K562 (cell line): Measurements from ENCODE around the gene FIS1. TPM values are rescaled to one million over a fixed set of nuclear protein-coding genes. Genes with fewer than 3 reads are reported as not detected.
A peak's percentile ranks its signal among the peaks of the same experiment; 100 is the strongest.

Source experiments
- BRD4 ChIP-seq: fragments of 200-600 bp; sonication (generic); IDR thresholded peaks from 2 replicates; pipeline ENCODE4 v1.6.1; 2017; ENCODE audit warnings: inconsistent platforms
- DPF2 ChIP-seq: fragments of 450-650 bp; IDR thresholded peaks from 2 replicates; pipeline ENCODE4 v1.6.1; 2016
- EHMT2 ChIP-seq: fragments of 450-650 bp; IDR thresholded peaks from 2 replicates; pipeline ENCODE4 v1.6.1; 2018; ENCODE audit warnings: antibody characterized with exemption
- ELF1 ChIP-seq: fragments of 200-800 bp; sonication (Bioruptor generic); IDR thresholded peaks from 2 replicates; pipeline ENCODE4 v1.6.1; 2016; ENCODE audit warnings: missing genetic modification characterization, missing compliant biosample characterization
- GTF2A2 ChIP-seq: IDR thresholded peaks from 2 replicates; pipeline ENCODE4 v1.6.1; 2016; ENCODE audit warnings: mild to moderate bottlenecking, missing genetic modification characterization, missing compliant biosample characterization
- GTF2B ChIP-seq: IDR thresholded peaks from 2 replicates; pipeline ENCODE4 v1.6.1; 2011; ENCODE audit not compliant: insufficient read length; ENCODE audit errors: extremely low read depth
- IRF2 ChIP-seq: sonication (generic); formaldehyde crosslinking; IDR thresholded peaks from 2 replicates; pipeline ENCODE4 v1.8.1; 2022; ENCODE audit warnings: mild to moderate bottlenecking, missing genetic modification reagents
- MIER1 ChIP-seq: fragments of 450-650 bp; IDR thresholded peaks from 2 replicates; pipeline ENCODE4 v1.6.1; 2016; ENCODE audit warnings: antibody characterized with exemption, mild to moderate bottlenecking, low read depth
- MXI1 ChIP-seq: IDR thresholded peaks from 2 replicates; pipeline ENCODE4 v1.6.1; 2011; ENCODE audit warnings: low read depth, mild to moderate bottlenecking, improper control_type of control experiment, low read length
- MYC ChIP-seq, 2 experiments: fragments of 250-450 bp in 1 of 2; sonication (Bioruptor Pico) in 1 of 2; IDR thresholded peaks; 2 replicates each; pipeline versions ENCODE4 v1.5.1 to v1.6.1; 2012 to 2021; ENCODE audit warnings: low read depth in 2 of 2, borderline replicate concordance in 1 of 2, improper control_type of control experiment in 1 of 2, low read length in 1 of 2, mild to moderate bottlenecking in 1 of 2, moderate library complexity in 1 of 2
- NBN ChIP-seq: fragments of 450-650 bp; IDR thresholded peaks from 2 replicates; pipeline ENCODE4 v1.6.1; 2016; ENCODE audit warnings: low read depth, mild to moderate bottlenecking
- PCBP2 ChIP-seq: fragments of 200-400 bp; formaldehyde crosslinking; IDR thresholded peaks from 2 replicates; pipeline ENCODE4 v1.6.1; 2018; ENCODE audit warnings: low read length, low read depth, mild to moderate bottlenecking, moderate library complexity; ENCODE audit not compliant: poor library complexity, severe bottlenecking
- POU5F1 ChIP-seq: fragments of 150-350 bp; IDR thresholded peaks from 2 replicates; pipeline ENCODE4 v1.6.1; 2014; ENCODE audit warnings: borderline replicate concordance, low read length, low read depth, mild to moderate bottlenecking; ENCODE audit not compliant: partially characterized antibody
- TEAD2 ChIP-seq: fragments of 450-650 bp; IDR thresholded peaks from 2 replicates; pipeline ENCODE4 v1.6.1; 2016; ENCODE audit warnings: missing genetic modification characterization, control low read depth, missing compliant biosample characterization
- ZBTB2 ChIP-seq: fragments of 450-650 bp; IDR thresholded peaks from 2 replicates; pipeline ENCODE4 v1.6.1; 2016; ENCODE audit warnings: antibody characterized with exemption
- ZNF146 ChIP-seq: IDR thresholded peaks from one replicate; pipeline ENCODE4 v1.6.1; 2018; ENCODE audit warnings: missing compliant biosample characterization; ENCODE audit not compliant: unreplicated experiment
- ZNF232 ChIP-seq: sonication (generic); formaldehyde crosslinking; IDR thresholded peaks from 2 replicates; pipeline ENCODE4 v1.8.0; 2022; ENCODE audit warnings: mild to moderate bottlenecking, missing genetic modification reagents
- ZNF431 ChIP-seq: sonication (generic); formaldehyde crosslinking; IDR thresholded peaks from 2 replicates; pipeline ENCODE4 v1.8.0; 2022; ENCODE audit warnings: mild to moderate bottlenecking, missing genetic modification reagents
- ZNF584 ChIP-seq: fragments of 200-800 bp; sonication (Bioruptor generic); IDR thresholded peaks from 2 replicates; pipeline ENCODE4 v1.6.1; 2016; ENCODE audit warnings: low read depth, mild to moderate bottlenecking, missing genetic modification characterization, missing compliant biosample characterization
- ZNF717 ChIP-seq: fragments of 250-450 bp; sonication (Bioruptor Pico); IDR thresholded peaks from 2 replicates; pipeline ENCODE4 v1.5.0; 2021
- ZNF766 ChIP-seq: fragments of 200-800 bp; sonication (Bioruptor generic); conservative IDR thresholded peaks from 2 replicates; pipeline ENCODE4 v1.6.1; 2016; ENCODE audit warnings: missing genetic modification characterization, missing compliant biosample characterization
- polyA plus RNA-seq, 8 experiments: library from polyadenylated mRNA; depleted of rRNA in 4 of 8; stranded (reverse) in 5 of 8; unstranded in 3 of 8; fragments of >200 nt; fragmentation: Nextera tagmentation in 2 of 8; fragmentation: Illumina TruSeq in 1 of 8; extraction: Ambion mirVana in 2 of 8; extraction: Trizol in 1 of 8; gene quantifications; 2 replicates each; pipeline versions ENCODE4 v1.2.1 to v1.2.3, GENCODE V29; 2011 to 2014; ENCODE audit warnings: inconsistent platforms in 1 of 8, missing spikeins in 1 of 8
- total RNA-seq, 7 experiments: library from RNA; depleted of rRNA in 6 of 7; stranded (reverse); fragments of >200 nt in 6 of 7; fragmentation: Illumina TruSeq in 2 of 7; extraction: Trizol in 2 of 7; gene quantifications; 2 replicates each; pipeline versions ENCODE4 v1.2.1 to v1.2.3, GENCODE V29; 2011 to 2021; ENCODE audit warnings: low replicate concordance in 1 of 7
- TF ChIP-seq, protein P1 (sequence below), 2 experiments: fragments of 450-650 bp in 1 of 2; sonication (generic) in 1 of 2; formaldehyde crosslinking in 1 of 2; IDR thresholded peaks in 1 of 2; conservative IDR thresholded peaks in 1 of 2; 2 replicates each; pipeline versions ENCODE4 v1.6.1 to v1.8.1; 2016 to 2023; ENCODE audit warnings: mild to moderate bottlenecking in 2 of 2, moderate library complexity in 2 of 2, inconsistent platforms in 1 of 2, missing genetic modification reagents in 1 of 2
- TF ChIP-seq, protein P2 (sequence below): sonication (generic); formaldehyde crosslinking; IDR thresholded peaks from 2 replicates; pipeline ENCODE4 v1.8.0; 2022; ENCODE audit warnings: mild to moderate bottlenecking, missing genetic modification reagents

Gene FIS1
- total and polyA plus RNA-seq, 9 of the 15 experiments (the other 6 are each of a cell fraction or from before 2014, with no cell fraction given) = 86.0 to 257 (median 144) TPM

- peak; percentile 81; the same call in 1 of the 2 replicates for TF ChIP-seq ZNF766 (CRISPR knock-in tag)
- 0 out of 2 replicates have a peak, but pooled peaks have one; percentile 60 for TF ChIP-seq BRD4
- peak; percentile 92 for TF ChIP-seq ZNF584 (CRISPR knock-in tag)
- TF ChIP-seq MYC (IDR thresholded peaks at IDR 0.05; ENCODE audit: low read depth, low read length) = peak; percentile 90
- peak; percentile 8; the same call in 1 of the 2 replicates for TF ChIP-seq MYC (CRISPR knock-in tag; IDR thresholded peaks at IDR 0.05; ENCODE audit: borderline replicate concordance, low read depth)
- TF ChIP-seq, protein P1, sequence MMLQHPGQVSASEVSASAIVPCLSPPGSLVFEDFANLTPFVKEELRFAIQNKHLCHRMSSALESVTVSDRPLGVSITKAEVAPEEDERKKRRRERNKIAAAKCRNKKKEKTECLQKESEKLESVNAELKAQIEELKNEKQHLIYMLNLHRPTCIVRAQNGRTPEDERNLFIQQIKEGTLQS (IDR thresholded peaks at IDR 0.05) = no peak
- TF ChIP-seq, protein P1 (CRISPR knock-in tag; conservative IDR thresholded peaks at IDR 0.05) = peak; percentile 14; the same call in 1 of the 2 replicates
- TF ChIP-seq NBN = no peak
- no peak for TF ChIP-seq ZNF232 (CRISPR knock-in tag)
- TF ChIP-seq IRF2 (CRISPR knock-in tag) = no peak
- TF ChIP-seq GTF2A2 (tag) = no peak
- no peak for TF ChIP-seq ZBTB2
- TF ChIP-seq GTF2B = no peak
- peak; percentile 81 for TF ChIP-seq MXI1
- TF ChIP-seq TEAD2 (tag) = no peak
- TF ChIP-seq ZNF146 (CRISPR knock-in tag) = no peak
- TF ChIP-seq PCBP2 = no peak
- 0 out of 2 replicates have a peak, but pooled peaks have one; percentile 55 for TF ChIP-seq DPF2
- no peak for TF ChIP-seq POU5F1
- TF ChIP-seq MIER1 = 0 out of 2 replicates have a peak, but pooled peaks have one; percentile 48
- no peak for TF ChIP-seq EHMT2
- TF ChIP-seq ZNF717 (CRISPR knock-in tag) = no peak
- TF ChIP-seq ELF1 = peak; percentile 82
- TF ChIP-seq ZNF431 (CRISPR knock-in tag) = no peak
- TF ChIP-seq, protein P2, sequence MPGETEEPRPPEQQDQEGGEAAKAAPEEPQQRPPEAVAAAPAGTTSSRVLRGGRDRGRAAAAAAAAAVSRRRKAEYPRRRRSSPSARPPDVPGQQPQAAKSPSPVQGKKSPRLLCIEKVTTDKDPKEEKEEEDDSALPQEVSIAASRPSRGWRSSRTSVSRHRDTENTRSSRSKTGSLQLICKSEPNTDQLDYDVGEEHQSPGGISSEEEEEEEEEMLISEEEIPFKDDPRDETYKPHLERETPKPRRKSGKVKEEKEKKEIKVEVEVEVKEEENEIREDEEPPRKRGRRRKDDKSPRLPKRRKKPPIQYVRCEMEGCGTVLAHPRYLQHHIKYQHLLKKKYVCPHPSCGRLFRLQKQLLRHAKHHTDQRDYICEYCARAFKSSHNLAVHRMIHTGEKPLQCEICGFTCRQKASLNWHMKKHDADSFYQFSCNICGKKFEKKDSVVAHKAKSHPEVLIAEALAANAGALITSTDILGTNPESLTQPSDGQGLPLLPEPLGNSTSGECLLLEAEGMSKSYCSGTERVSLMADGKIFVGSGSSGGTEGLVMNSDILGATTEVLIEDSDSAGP (CRISPR knock-in tag) = no peak
Observed at GRCh38 chr7:101244375-101245146, at the start of gene FIS1 (continued).
